CD4-positive, alpha-beta T cell (primary cell): ENCODE measurements around the gene HEPN1. TPM values are rescaled to one million over a fixed set of nuclear protein-coding genes. Genes with fewer than 3 reads are reported as not detected.

Source experiments
- ATAC-seq: fragments of 200-7000 bp; cut with Tn5 transposase; one replicate; pipeline ENCODE4 v1.10.0; 2022; ENCODE audit warnings: mild to moderate bottlenecking; ENCODE audit not compliant: poor library complexity
- CTCF ChIA-PET: fragments of 350-600 bp; sonication (Branson Sonifier 250); formaldehyde crosslinking; loops from one replicate; lab custom pipeline; 2021; ENCODE audit warnings: antibody characterized with exemption, inconsistent platforms; lab: Charles Lee
- POLR2A ChIA-PET: fragments of 350-600 bp; sonication (Branson Sonifier 250); formaldehyde crosslinking; loops from one replicate; lab custom pipeline; 2021; ENCODE audit warnings: antibody characterized with exemption, inconsistent platforms; lab: Charles Lee
- DNase-seq, 14 experiments: peaks; one replicate each; pipeline ENCODE4 v3.0.0-alpha.2; 2013 to 2020; ENCODE audit warnings: mixed read lengths in 2 of 14
- H3K27ac ChIP-seq, 2 donors: one replicate each; pipeline versions ENCODE4 v1.5.1 to v1.7.0; 2013; ENCODE audit warnings: low read length in 2 of 2, low read depth in 1 of 2, mild to moderate bottlenecking in 1 of 2
- H3K27me3 ChIP-seq, 2 experiments: 1 replicate in 1 of 2; 2 replicates in 1 of 2; pipeline versions ENCODE4 v1.6.1 to v1.7.0; 2013; ENCODE audit warnings: low read length in 2 of 2, control low read depth in 1 of 2, mild to moderate bottlenecking in 1 of 2, moderate library complexity in 1 of 2; ENCODE audit not compliant: insufficient read depth in 2 of 2, control insufficient read depth in 1 of 2
- H3K36me3 ChIP-seq: one replicate; pipeline ENCODE4 v1.6.1; 2013; ENCODE audit warnings: low read length, control low read depth; ENCODE audit not compliant: insufficient read depth
- H3K4me1 ChIP-seq: one replicate; pipeline ENCODE4 v1.6.1; 2013; ENCODE audit warnings: low read length, control low read depth; ENCODE audit not compliant: insufficient read depth
- H3K4me3 ChIP-seq: one replicate; pipeline ENCODE4 v1.5.1; 2013; ENCODE audit warnings: mild to moderate bottlenecking, low read length, moderate library complexity
- H3K9me3 ChIP-seq, 2 experiments: 1 replicate in 1 of 2; 2 replicates in 1 of 2; pipeline versions ENCODE4 v1.6.1 to v1.7.0; 2013; ENCODE audit warnings: low read length in 2 of 2, mild to moderate bottlenecking in 2 of 2, control low read depth in 1 of 2, moderate library complexity in 1 of 2; ENCODE audit not compliant: control insufficient read depth in 1 of 2, insufficient read depth in 1 of 2
- H3K27ac Mint-ChIP-seq: one replicate; pipeline ENCODE4 v1.8.0; 2020; ENCODE audit warnings: mixed read lengths
- H3K27me3 Mint-ChIP-seq: one replicate; pipeline ENCODE4 v1.8.0; 2021; ENCODE audit warnings: mixed read lengths
- H3K36me3 Mint-ChIP-seq: one replicate; pipeline ENCODE4 v1.8.0; 2021; ENCODE audit warnings: low read depth, mixed read lengths
- H3K4me1 Mint-ChIP-seq: one replicate; pipeline ENCODE4 v1.8.0; 2021; ENCODE audit warnings: low read depth, mixed read lengths
- H3K4me3 Mint-ChIP-seq: one replicate; pipeline ENCODE4 v1.8.0; 2020; ENCODE audit warnings: mild to moderate bottlenecking, mixed read lengths
- H3K9me3 Mint-ChIP-seq: one replicate; pipeline ENCODE4 v1.8.0; 2020; ENCODE audit warnings: mixed read lengths
- CTCF ChIP-seq: fragments of 200-600 bp; IDR thresholded peaks from one replicate; pipeline ENCODE4 v1.8.0; 2022; ENCODE audit warnings: antibody characterized with exemption, mild to moderate bottlenecking
- intact Hi-C, 2 experiments: fragments of 100-400 bp; cut with DNase I in 1 of 2; cut with micrococcal nuclease in 1 of 2; formaldehyde crosslinking; loops; one replicate each; pipeline versions ENCODE4 v1.15.1 to v1.9.0; 2023 to 2025; cut with DNase I, micrococcal nuclease
- total RNA-seq, 174 experiments: library from RNA in 2 of 174; stranded (reverse) in 2 of 174; gene quantifications; one replicate each; pipeline ENCODE4 v1.2.3 and lab custom pipeline; 2021 to 2026

Gene HEPN1
- total RNA-seq, 2 experiments from 2014 or later = not detected

- no peaks in the 10 kb centered on the region for H3K36me3 ChIP-seq
- H3K27ac ChIP-seq = no peak overlapping the region
- Mint-ChIP-seq H3K9me3 (no peaks in the 10 kb centered on the region), H3K27ac (no peak overlapping the region), H3K4me1 (peaks cover 5% of the 10 kb centered on the region), H3K4me3 (no peak overlapping the region), H3K36me3 (no peaks in the 10 kb centered on the region), H3K27me3 (peaks cover 10% of the 10 kb centered on the region)
- ATAC-seq (no peak), DNase-seq (no peak)
- no peak overlapping the region for H3K4me3 ChIP-seq
- intact Hi-C loops = no loop called here
- no peak for TF ChIP-seq CTCF
- H3K4me1 ChIP-seq = no peaks in the 10 kb centered on the region
- peaks cover 0 to 4% of the 10 kb centered on the region in 2 experiments for H3K9me3 ChIP-seq
- H3K27me3 ChIP-seq = peaks cover 4 to 5% of the 10 kb centered on the region in 2 experiments
- ChIA-PET POLR2A (no interaction called here), CTCF (interaction anchor here (0.6 kb wide), 1 partner anchor 284 kb away, joined by 4 read pairs; no protein-coding TSS in a partner anchor)
Measured at GRCh38 chr11:124891373-124891861, 27.6 kb upstream of the HEPN1 start.

GRCh38 chr11:124892146-124892545, 26.9 kb upstream of the HEPN1 start:
- no peak overlapping the region for H3K4me3 ChIP-seq
- Mint-ChIP-seq H3K36me3 (no peaks in the 10 kb centered on the region), H3K27ac (no peak overlapping the region), H3K27me3 (peaks cover 7% of the 10 kb centered on the region), H3K4me3 (no peak overlapping the region), H3K4me1 (peaks cover 5% of the 10 kb centered on the region), H3K9me3 (no peaks in the 10 kb centered on the region)
- H3K4me1 ChIP-seq = no peaks in the 10 kb centered on the region
- POLR2A ChIA-PET = no interaction called here
- DNase-seq (no peak), ATAC-seq (no peak)
- no peak overlapping the region for H3K27ac ChIP-seq
- no peaks in the 10 kb centered on the region for H3K36me3 ChIP-seq
- intact Hi-C loops = no loop called here
- H3K27me3 ChIP-seq = peaks cover 1 to 2% of the 10 kb centered on the region in 2 experiments
- peaks cover 0 to 4% of the 10 kb centered on the region in 2 experiments for H3K9me3 ChIP-seq
- CTCF ChIA-PET = interaction anchor here (0.6 kb wide), 1 partner anchor 284 kb away, joined by 4 read pairs; no protein-coding TSS in a partner anchor
- no peak for TF ChIP-seq CTCF

GRCh38 chr11:124892750-124893454, 26.1 kb upstream of the HEPN1 start:
- Mint-ChIP-seq H3K27me3 (peaks cover 11% of the 10 kb centered on the region), H3K36me3 (no peaks in the 10 kb centered on the region), H3K4me1 (peaks cover 11% of the 10 kb centered on the region), H3K4me3 (no peak overlapping the region), H3K27ac (no peak overlapping the region), H3K9me3 (no peaks in the 10 kb centered on the region)
- DNase-seq (no peak), ATAC-seq (no peak)
- Histone ChIP-seq H3K27me3 (no peaks in the 10 kb centered on the region), H3K36me3 (no peaks in the 10 kb centered on the region), H3K27ac (no peak overlapping the region), H3K4me3 (no peak overlapping the region), H3K9me3 (no peaks in the 10 kb centered on the region), H3K4me1 (peaks cover 5% of the 10 kb centered on the region)
- POLR2A ChIA-PET = no interaction called here
- CTCF ChIA-PET = no interaction called here
- TF ChIP-seq CTCF = no peak
- intact Hi-C loops = no loop called here
